WERI-Rb-1 (cell line): ENCODE measurements around the gene CRIP1.

ENCODE experiments used
- DNase-seq: peaks from one replicate; pipeline ENCODE4 v3.0.0-alpha.2; 2020
- H3K27ac ChIP-seq: fragments of 250-450 bp; sonication (Bioruptor Pico); 2 replicates; pipeline ENCODE4 v1.5.1; 2020; ENCODE audit warnings: mild to moderate bottlenecking, moderate library complexity
- H3K27me3 ChIP-seq: fragments of 250-450 bp; sonication (Bioruptor Pico); 2 replicates; pipeline ENCODE4 v1.5.1; 2021; ENCODE audit warnings: mild to moderate bottlenecking, low read depth, moderate library complexity; ENCODE audit not compliant: insufficient read depth, severe bottlenecking
- H3K36me3 ChIP-seq: fragments of 250-450 bp; sonication (Bioruptor Pico); 2 replicates; pipeline ENCODE4 v1.5.1; 2020; ENCODE audit warnings: mild to moderate bottlenecking, moderate library complexity
- H3K4me3 ChIP-seq: 2 replicates; pipeline ENCODE4 v1.5.1; 2011; ENCODE audit warnings: low read depth, mild to moderate bottlenecking, control low read depth, low read length
- H3K9me3 ChIP-seq: fragments of 250-450 bp; sonication (Bioruptor Pico); 2 replicates; pipeline ENCODE4 v1.5.1; 2021; ENCODE audit warnings: mild to moderate bottlenecking, moderate library complexity; ENCODE audit not compliant: severe bottlenecking
- TF ChIP-seq, protein P1 (sequence below): IDR thresholded peaks from 2 replicates; pipeline ENCODE4 v1.5.1; 2011; ENCODE audit warnings: low read depth, mild to moderate bottlenecking, control low read depth, inconsistent platforms, low read length

Gene CRIP1

DNA sequence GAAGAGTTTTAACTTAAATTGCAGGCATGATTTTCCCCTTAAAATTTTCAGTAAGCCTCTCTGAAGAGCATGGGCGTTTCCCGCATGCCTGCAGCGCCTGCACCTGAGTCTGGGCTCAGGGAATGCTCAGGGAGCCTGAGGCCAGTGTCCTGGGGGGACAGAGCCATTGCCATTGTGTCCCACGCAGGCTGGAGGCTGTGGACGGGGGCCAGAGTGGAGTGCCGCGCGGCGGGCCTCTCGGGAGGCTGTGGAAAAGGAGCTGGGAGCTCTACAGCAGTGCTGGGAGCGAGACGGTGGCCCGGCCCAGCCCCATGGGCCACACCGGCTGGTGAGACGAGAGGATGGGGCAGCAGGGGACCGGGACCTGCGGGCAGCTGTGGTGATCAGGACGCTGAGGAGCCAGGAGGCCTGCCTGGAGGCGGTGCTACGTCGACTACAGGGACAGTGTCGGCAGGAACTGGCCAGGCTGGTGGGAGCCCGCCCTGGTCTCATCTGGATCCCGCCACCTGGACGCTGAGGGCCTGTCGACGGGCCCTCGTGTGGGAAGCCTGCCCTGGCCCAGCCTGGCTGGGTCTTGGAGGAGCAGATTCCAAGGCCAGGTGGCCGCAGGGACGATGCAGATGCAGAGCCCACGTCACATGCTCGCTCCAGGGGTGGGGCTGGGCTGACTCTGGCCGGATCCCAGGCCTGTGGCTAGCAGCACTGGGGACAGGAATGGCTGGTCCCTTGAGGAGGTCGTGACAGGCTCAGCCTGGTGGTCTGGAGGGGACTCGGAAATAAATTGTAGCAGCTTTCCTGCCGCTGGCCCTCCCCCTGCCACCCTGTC, 12.0 kb downstream of the CRIP1 start:
- TF ChIP-seq, protein P1, sequence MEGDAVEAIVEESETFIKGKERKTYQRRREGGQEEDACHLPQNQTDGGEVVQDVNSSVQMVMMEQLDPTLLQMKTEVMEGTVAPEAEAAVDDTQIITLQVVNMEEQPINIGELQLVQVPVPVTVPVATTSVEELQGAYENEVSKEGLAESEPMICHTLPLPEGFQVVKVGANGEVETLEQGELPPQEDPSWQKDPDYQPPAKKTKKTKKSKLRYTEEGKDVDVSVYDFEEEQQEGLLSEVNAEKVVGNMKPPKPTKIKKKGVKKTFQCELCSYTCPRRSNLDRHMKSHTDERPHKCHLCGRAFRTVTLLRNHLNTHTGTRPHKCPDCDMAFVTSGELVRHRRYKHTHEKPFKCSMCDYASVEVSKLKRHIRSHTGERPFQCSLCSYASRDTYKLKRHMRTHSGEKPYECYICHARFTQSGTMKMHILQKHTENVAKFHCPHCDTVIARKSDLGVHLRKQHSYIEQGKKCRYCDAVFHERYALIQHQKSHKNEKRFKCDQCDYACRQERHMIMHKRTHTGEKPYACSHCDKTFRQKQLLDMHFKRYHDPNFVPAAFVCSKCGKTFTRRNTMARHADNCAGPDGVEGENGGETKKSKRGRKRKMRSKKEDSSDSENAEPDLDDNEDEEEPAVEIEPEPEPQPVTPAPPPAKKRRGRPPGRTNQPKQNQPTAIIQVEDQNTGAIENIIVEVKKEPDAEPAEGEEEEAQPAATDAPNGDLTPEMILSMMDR = no peak
- no peaks in the 10 kb centered on the region for H3K9me3 ChIP-seq
- H3K27me3 ChIP-seq = no peaks in the 10 kb centered on the region
- peaks cover 7% of the 10 kb centered on the region for H3K36me3 ChIP-seq
- H3K27ac ChIP-seq = peak overlapping the region; percentile 92
- H3K4me3 ChIP-seq = peak overlapping the region; percentile 34
- DNase-seq = peak; percentile 71

DNA sequence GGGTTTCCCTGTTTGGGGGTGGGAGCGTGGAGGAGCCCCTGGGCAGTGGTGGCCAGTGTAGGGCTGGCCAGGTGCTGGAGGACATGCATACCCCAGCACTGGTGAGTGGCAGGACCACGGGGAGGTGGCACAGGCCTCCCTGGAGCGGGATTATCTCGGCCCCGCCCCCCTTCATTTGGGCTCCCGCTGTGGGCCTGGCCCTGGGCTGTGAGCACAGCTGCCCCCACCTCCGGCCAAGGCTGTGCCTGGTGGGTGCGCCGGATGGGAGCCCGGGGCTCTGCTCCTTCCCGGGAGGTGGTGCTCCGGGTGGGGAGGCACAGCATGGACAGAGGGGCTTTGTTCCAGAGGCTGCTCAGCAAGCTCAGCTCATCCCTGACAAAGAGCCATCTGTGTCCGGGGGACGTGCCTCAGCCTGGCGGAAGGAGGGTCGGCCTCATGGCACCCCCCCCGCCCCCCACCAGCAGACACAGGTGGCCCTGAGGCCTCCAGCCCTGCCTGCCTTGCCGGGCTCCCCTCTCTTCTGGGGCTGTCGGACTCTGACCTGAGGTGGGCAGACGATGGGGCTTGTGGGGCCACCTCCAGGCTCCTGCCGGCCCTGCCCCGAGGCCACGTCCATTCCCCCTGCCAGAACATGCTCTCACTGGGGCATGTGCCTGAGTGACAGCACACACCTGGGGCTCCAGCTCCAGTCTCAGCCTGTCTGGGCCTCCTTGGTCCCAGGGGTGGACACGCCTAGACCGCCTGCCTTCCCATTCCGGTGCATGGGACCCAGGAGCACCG, 12.8 kb downstream of the CRIP1 start:
- TF ChIP-seq, protein P1 = no peak
- peak; percentile 93 for DNase-seq
- peak overlapping the region; percentile 92 for H3K27ac ChIP-seq
- peak overlapping the region; percentile 34 for H3K4me3 ChIP-seq
- no peaks in the 10 kb centered on the region for H3K9me3 ChIP-seq
- no peaks in the 10 kb centered on the region for H3K27me3 ChIP-seq
- H3K36me3 ChIP-seq = peaks cover 3% of the 10 kb centered on the region

DNA sequence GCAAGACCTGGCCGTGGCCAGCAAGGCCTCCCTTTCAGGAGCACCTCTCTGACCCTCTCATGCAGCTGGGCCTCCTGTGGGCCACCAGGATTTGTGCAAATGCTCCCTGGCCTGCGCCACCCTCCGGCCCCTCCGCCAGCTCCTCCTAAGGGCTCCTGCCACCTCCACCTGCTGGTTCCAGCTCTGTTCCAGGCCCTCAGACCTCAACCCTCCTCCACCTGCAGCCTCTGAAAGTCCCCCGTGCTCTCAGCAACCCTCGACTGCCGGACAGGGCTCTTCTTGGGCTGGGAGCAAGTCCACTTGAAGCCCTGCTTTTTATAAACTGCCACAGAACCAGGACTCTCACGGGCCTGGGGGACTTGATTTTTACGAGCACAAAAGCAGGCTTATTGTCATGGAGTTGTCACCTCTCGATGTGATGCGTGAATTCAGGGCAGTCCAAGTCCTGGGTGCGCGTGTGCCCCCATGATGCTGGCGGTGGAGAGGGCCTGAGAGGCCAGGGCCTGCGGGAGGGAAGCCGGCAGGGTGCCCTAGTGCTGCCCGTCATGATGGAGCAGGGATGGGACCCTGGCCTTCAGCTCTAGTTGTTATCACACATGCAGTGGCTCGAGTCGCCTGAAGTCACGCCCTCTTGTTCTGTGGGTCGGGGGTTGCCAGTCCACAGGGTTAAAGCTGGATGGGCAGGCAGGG, 13.5 kb downstream of the CRIP1 start:
- no peak overlapping the region for H3K4me3 ChIP-seq
- peak; percentile 13 for DNase-seq

DNA sequence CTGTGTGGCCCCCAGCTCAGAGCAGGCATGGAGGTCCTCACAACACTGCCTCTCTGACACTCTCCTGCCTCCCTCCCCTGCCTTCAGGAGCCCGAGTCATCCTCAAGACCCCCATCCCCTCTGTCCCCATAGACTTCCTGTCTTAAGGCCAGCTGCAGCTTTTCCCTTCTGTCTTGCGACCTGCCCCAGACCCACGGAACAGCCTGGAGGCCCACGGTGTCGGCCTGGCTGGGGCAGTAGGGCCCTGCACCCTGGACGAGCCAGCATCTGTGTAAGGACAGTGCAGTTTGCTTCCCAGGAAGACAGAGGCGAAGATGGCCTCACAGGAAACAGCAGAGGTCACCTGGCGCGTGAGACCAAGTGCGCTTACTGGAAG, 14.0 kb downstream of the CRIP1 start:
- H3K27ac ChIP-seq = peak overlapping the region; percentile 92
- H3K9me3 ChIP-seq = no peaks in the 10 kb centered on the region
- no peaks in the 10 kb centered on the region for H3K27me3 ChIP-seq
- TF ChIP-seq, protein P1 = no peak
- peaks cover 3% of the 10 kb centered on the region for H3K36me3 ChIP-seq
- no peak overlapping the region for H3K4me3 ChIP-seq
- peak; percentile 6 for DNase-seq

More for the DNA sequence above, 13.5 kb downstream of the CRIP1 start:
- Histone ChIP-seq H3K27ac (peak overlapping the region; percentile 92), H3K9me3 (no peaks in the 10 kb centered on the region), H3K27me3 (no peaks in the 10 kb centered on the region), H3K36me3 (peaks cover 3% of the 10 kb centered on the region)
- TF ChIP-seq, protein P1 = no peak

DNA sequence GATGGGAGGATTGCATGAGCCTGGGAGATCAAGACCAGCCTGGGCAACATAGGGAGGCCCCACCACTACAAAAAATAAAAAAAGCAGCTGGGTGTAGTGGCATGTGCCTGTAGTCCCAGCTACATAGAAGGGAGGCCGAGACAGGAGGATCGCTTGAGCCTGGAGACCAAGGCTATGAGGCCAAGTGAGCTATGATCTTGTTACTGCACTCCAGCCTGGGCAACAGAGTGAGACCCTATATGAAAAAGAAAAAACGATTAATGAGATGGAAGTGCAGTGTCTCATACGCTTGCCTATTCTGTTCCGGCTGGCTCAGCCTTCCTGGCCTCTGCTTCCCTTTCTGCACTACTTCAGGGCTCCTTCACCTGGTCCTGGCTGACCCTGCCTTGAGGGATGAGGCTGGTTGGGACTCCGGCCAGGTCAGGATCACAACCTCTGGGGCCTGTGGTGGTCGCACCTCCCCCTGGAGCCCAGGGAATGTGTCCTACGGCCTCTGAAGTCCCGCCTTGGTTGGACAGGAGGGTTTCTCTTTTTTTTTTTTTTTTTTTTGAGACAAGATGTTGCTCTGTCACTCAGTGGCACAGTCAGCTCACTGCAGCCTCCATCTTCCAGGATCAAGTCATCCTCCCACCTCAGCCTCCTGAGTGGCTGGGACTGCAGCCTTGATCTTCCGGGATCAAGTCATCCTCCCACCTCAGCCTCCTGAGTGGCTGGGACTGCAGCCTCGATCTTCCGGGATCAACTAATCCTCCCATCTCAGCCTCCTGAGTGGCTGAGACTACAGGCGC, 15.0 kb downstream of the CRIP1 start:
- Histone ChIP-seq H3K4me3 (no peak overlapping the region), H3K27ac (no peak overlapping the region), H3K9me3 (no peaks in the 10 kb centered on the region), H3K36me3 (peaks cover 3% of the 10 kb centered on the region), H3K27me3 (no peaks in the 10 kb centered on the region)
- TF ChIP-seq, protein P1 = no peak
- no peak for DNase-seq
